ENCODE data around the gene KCNIP4. TPM values are rescaled to one million over a fixed set of nuclear protein-coding genes. Genes with fewer than 3 reads are reported as not detected.

KCNIP4 gene
- total RNA-seq, 1 donor from 2014 or later, result not detected

GRCh38 chr4:21921526-21922180, 26.9 kb downstream of the KCNIP4 start:
- intact Hi-C loops (cut with DNase I), result no loop called here

GRCh38 chr4:21915761-21916160, 32.8 kb downstream of the KCNIP4 start:
- intact Hi-C loops (cut with DNase I), result no loop called here
- ATAC-seq, result no peak

More at GRCh38 chr4:21921526-21922180, 26.9 kb downstream of the KCNIP4 start:
- DNase-seq (ENCODE audit: missing footprints) (no peak), ATAC-seq (no peak)

GRCh38 chr4:21901831-21902230, 46.7 kb downstream of the KCNIP4 start:
- intact Hi-C loops (cut with DNase I), result no loop called here
- ATAC-seq (no peak), DNase-seq (ENCODE audit: missing footprints) (no peak)

More at GRCh38 chr4:21915761-21916160, 32.8 kb downstream of the KCNIP4 start:
- no peak for DNase-seq (ENCODE audit: missing footprints)

- DNase-seq (ENCODE audit: missing footprints) (no peak), ATAC-seq (no peak)
- intact Hi-C loops (cut with DNase I), result no loop called here
These were observed 47.3 kb downstream of the KCNIP4 start for GRCh38 chr4:21901281-21901680.

- DNase-seq (ENCODE audit: missing footprints) (no peak), ATAC-seq (no peak)
- intact Hi-C loops (cut with DNase I), result no loop called here
These were observed 48.4 kb downstream of the KCNIP4 start for GRCh38 chr4:21900211-21900610.

- intact Hi-C loops (cut with DNase I), result no loop called here
- ATAC-seq (no peak), DNase-seq (ENCODE audit: missing footprints) (no peak)
These were observed 50.5 kb downstream of the KCNIP4 start for GRCh38 chr4:21898101-21898500.

- ATAC-seq, result no peak
- no peak for DNase-seq (ENCODE audit: missing footprints)
- intact Hi-C loops (cut with DNase I), result no loop called here
These were observed 51.8 kb downstream of the KCNIP4 start for GRCh38 chr4:21896767-21897166.

GRCh38 chr4:21893136-21893535, 55.4 kb downstream of the KCNIP4 start:
- intact Hi-C loops (cut with DNase I), result no loop called here
- no peak for DNase-seq (ENCODE audit: missing footprints)
- no peak for ATAC-seq

GRCh38 chr4:21890231-21890630, 58.3 kb downstream of the KCNIP4 start:
- ATAC-seq (no peak), DNase-seq (ENCODE audit: missing footprints) (no peak)
- intact Hi-C loops (cut with DNase I), result no loop called here

- ATAC-seq (no peak), DNase-seq (ENCODE audit: missing footprints) (no peak)
- intact Hi-C loops (cut with DNase I), result no loop called here
These were observed 60.2 kb downstream of the KCNIP4 start for GRCh38 chr4:21888195-21888976.

GRCh38 chr4:21887481-21887880, 61.1 kb downstream of the KCNIP4 start:
- ATAC-seq (no peak), DNase-seq (ENCODE audit: missing footprints) (no peak)
- intact Hi-C loops (cut with DNase I), result no loop called here

GRCh38 chr4:21885770-21886169, 62.8 kb downstream of the KCNIP4 start:
- intact Hi-C loops (cut with DNase I), result no loop called here
- no peak for ATAC-seq
- DNase-seq (ENCODE audit: missing footprints), result no peak

- intact Hi-C loops (cut with DNase I), result no loop called here
- DNase-seq (ENCODE audit: missing footprints), result no peak
- no peak for ATAC-seq
These were observed 63.3 kb downstream of the KCNIP4 start for GRCh38 chr4:21885241-21885640.

GRCh38 chr4:21884615-21885014, 64.0 kb downstream of the KCNIP4 start:
- ATAC-seq (no peak), DNase-seq (ENCODE audit: missing footprints) (no peak)
- intact Hi-C loops (cut with DNase I), result no loop called here

GRCh38 chr4:21882051-21882839, 66.3 kb downstream of the KCNIP4 start:
- DNase-seq (ENCODE audit: missing footprints) (no peak), ATAC-seq (no peak)
- intact Hi-C loops (cut with DNase I), result no loop called here

GRCh38 chr4:21879187-21879586, 69.4 kb downstream of the KCNIP4 start:
- ATAC-seq (no peak), DNase-seq (ENCODE audit: missing footprints) (no peak)
- intact Hi-C loops (cut with DNase I), result no loop called here

GRCh38 chr4:21876711-21877110, 71.9 kb downstream of the KCNIP4 start:
- no peak for DNase-seq (ENCODE audit: missing footprints)
- intact Hi-C loops (cut with DNase I), result no loop called here
- ATAC-seq, result no peak

GRCh38 chr4:21873145-21873544, 75.4 kb downstream of the KCNIP4 start:
- no peak for DNase-seq (ENCODE audit: missing footprints)
- intact Hi-C loops (cut with DNase I), result no loop called here
- no peak for ATAC-seq

- ATAC-seq (no peak), DNase-seq (ENCODE audit: missing footprints) (no peak)
- intact Hi-C loops (cut with DNase I), result no loop called here
These were observed 76.5 kb downstream of the KCNIP4 start for GRCh38 chr4:21872101-21872500.

Data from Right ventricle myocardium inferior (tissue), 1 donor.